NOMO-1 treated with dmso at 0.1 percent for 144 hours (cell line): Measurements from ENCODE around the gene NRTN.
"Not testable (repeated sequence)": the region's sequence is repeated elsewhere in the genome, so short reads cannot be mapped to it uniquely, and the experiment has no call there.

Experiments
- DNase-seq: peaks from one replicate; lab custom pipeline; 2025; ENCODE audit not compliant: unreplicated experiment; lab: John Stamatoyannopoulos, UW

Gene NRTN

GRCh38 chr19:5804516-5805461, at the start of gene NRTN:
Gene NRTN (plus strand): TSS chr19:5805067. CDS start chr19:5824166, 19,099 bp downstream.
- DNase-seq: no peak

DNA sequence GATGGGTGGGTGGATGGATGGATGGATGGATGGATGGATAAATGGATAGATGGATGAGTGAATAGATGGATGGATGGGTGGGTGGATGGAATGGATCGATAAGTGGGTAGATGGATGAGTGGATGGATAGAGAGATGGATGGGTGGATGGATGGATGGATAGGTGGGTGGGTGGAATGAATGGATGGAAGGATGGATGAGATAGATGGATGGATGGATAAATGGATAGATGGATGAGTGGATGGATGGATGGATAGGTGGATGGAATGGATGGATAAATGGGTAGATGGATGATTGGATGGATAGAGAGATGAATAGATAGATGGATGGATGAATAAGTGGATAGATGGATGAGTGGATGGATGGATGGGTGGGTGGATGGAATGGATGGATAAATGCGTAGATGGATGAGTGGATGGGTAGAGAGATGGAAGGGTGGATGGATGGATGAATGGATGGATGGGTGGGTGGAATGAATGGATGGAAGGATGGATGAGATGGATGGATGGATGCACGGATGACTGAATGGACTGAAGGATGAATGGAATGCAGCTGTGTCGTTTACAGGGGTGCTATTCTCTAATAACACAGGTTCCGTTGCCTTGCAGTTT, 42.2 kb upstream of the NRTN start:
- DNase-seq: no peak

DNA sequence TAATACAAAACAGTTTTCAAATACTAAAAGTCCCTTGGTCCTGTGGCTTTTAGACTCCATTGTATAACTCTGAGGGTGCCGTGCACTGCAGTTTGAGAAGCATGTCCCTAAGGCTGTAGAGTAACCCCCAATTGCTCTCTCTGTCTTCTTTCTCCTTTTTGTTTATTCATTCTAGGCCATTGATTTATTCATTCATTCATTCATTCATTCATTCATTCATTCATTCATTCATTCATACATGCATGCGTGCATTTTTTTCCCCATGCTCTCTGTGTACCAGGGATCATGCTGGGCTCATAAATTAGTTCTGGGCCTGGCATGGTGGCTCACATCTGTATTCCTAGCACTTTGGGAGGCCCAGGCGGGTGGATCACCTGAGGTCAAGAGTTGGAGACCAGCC, 39.6 kb upstream of the NRTN start:
- DNase-seq: no peak

DNA sequence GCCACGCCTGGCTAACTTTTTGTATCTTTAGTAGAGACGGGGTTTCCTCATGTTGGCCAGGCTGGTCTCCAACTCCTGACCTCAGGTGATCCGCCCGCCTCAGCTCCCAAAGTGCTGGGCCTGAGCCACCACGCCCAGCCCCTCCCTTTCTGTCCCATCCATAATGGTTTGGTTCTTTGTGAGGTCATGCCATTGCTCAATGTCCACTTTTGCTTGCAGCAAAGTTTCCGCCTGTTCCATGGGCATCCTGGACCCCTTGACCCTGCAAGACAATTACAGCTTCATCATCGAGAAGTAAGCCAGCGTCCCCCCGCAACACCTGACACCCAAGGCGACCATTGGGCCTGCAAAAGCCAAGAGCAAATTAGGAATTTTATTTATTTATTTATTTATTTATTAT, 36.9 kb upstream of the NRTN start:
- no peak for DNase-seq

DNA sequence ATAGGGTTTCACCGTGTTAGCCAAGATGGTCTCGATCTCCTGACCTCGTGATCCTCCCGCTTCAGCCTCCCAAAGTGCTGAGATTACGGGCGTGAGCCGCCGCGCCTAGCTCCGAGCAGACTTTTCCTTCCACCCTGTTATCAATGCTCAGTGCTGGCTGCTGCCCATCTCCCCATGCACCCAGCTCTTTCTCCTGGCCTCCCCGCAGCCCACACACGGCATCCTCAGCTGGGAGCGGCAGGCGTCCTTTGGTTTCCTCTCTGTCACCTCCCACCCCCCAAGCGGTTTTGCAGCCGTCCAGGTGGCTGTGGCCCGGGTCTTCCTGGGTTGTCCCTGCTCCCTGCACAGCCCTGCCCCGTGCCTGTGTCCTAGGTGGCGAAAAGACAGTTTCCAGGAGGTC, 32.5 kb upstream of the NRTN start:
- DNase-seq: no peak

- DNase-seq: no peak
Measured at GRCh38 chr19:5773276-5773675, 31.6 kb upstream of the NRTN start.

- DNase-seq: no peak
Measured at GRCh38 chr19:5774921-5775320, 29.9 kb upstream of the NRTN start.

GRCh38 chr19:5775668-5776309, 29.1 kb upstream of the NRTN start:
- DNase-seq: no peak

GRCh38 chr19:5778402-5778801, 26.5 kb upstream of the NRTN start:
- no peak for DNase-seq

GRCh38 chr19:5780916-5781315, 24.0 kb upstream of the NRTN start:
- DNase-seq: not testable (repeated sequence)

- DNase-seq: no peak
Measured at GRCh38 chr19:5782322-5782721, 22.5 kb upstream of the NRTN start.

DNA sequence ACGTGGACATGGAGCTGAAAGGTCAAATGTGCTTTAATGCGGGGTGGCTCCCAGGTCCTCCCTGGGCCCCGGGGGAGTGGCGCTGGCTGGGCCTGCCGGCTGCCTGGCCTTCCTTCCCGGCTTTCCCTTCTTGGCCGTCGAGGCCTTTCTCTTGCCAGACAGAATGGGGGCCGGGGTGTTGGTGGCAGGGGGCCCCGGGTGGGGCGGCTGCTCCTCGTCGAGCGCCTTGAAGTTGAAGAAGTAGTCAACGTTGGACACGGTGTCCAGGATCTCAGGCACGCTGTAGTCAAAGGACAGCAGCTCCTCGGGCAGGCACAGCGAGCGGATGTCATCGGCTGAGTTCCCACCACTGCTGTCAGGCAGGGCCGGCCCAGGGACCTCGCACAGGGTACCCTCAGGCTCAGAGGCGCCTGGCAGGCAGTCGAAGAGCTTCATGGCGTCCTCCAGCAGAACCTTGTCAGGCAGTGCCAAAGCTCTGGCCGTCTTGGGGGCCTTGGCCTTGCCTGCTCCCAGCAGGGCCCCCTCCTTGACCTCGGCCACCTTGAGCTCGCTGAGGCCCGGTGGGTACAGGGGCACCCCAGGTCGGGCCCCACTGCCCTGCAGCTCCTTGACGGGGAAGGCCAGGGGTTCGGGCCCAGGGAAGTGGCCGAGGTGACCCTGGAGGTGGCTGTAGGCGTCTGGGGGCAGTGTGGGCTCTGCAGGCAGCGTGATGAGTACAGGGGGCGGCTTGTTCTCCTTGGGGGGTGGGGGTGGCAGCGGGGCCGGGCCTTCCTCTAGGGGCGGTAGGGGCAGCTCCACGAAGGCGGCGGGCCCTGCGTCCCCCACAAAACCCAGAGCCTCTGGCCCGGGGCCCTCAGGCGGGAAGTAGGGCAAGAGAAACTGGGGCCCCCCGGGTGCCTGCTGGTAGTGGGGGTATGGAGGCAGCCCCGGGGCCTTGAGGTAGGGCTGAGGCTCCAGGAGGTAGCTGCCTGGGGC, 21.6 kb upstream of the NRTN start:
- DNase-seq: no peak

DNA sequence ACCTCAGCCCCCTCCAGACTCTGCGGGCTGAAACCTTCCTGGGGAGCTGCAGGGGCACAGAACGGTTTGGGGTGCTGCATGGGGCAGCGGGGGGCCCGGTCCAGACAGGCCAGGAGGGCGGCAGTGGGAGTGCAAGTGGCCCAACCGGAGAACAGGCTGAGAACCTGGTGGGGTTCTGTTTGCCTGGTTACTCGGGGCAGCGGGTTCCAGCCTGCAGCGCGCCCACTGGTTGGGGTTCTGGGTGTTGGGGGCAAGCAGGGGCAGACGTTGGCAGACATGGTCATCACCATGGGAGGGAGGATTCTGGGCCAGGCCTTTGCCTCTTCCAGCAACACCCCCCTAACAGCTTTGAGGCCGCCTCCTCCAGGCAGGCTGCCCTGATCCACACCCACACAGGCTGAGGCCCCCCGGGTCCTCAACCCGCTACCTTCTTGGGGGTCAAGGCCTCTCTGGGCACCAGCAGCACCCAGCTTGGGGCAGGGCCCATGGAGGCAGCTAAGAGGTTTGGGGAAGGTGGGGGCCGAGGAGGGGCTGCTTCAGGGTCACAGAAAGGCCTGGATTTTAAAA, 20.2 kb upstream of the NRTN start, which contains the start of gene PRR22:
Gene PRR22, minus strand, starts transcription at position 166 of the 567 bp plus-strand sequence. Its CDS starts 86 bp downstream, at position 80.
- DNase-seq: no peak

DNA sequence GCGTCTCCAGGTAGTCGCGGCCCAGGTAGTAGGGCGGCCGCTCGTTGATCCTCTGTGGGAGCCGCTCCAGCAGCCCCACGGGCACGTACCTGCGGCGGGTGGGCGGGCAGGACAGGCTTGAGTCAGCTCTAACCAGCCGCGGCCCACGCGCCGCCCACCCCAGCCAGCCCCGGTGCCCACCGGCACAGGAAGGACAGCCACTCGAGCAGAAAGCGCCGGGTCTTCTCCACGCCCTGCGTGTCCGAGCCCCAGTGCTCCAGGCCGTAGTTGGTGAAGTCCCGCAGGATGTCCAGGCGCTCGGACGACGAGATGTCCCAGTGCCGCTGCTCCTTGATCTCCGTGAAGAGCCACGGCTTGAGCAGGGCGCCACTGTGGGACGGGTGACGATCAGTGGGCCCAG, 19.4 kb upstream of the NRTN start:
- DNase-seq: no peak

DNA sequence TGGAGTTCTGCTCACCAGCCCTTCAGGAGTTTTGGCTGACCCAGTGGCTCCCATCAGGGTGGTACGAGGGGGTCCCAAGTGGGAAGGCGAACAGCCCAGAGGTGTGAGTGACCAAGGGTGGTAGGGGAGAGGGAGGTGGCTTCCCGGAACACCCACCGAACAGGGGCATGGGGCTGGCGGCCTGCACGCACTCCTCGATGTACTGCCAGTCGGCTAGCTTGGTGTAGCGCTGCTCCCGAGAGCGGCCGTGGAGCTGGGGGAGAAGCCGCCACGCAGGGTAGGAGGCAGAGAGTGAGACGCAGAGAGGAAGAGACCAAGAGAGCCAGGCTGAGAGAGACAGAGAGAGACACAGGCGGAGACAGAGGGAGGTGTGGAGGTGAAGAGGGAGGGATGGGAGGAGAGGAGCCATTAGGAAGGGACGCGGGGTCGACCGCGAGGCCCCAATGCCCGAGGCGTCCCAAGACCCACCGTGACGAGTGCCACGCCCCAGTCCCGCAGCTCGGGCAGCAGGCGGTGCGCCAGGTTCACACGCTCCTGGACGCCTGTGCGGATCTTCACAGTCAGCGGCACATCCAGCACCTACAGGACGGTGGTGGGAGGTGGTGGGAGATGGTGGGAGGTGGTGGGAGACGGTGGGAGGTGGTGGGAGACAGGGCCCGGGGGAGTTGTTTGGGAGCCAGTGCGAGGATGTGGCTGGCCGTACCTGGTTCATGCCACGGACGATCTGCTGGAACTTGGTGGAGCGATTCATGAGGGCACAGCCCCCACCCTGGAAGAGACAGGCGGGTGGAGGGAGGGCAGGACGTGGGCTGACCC, 18.1 kb upstream of the NRTN start:
- no peak for DNase-seq

DNA sequence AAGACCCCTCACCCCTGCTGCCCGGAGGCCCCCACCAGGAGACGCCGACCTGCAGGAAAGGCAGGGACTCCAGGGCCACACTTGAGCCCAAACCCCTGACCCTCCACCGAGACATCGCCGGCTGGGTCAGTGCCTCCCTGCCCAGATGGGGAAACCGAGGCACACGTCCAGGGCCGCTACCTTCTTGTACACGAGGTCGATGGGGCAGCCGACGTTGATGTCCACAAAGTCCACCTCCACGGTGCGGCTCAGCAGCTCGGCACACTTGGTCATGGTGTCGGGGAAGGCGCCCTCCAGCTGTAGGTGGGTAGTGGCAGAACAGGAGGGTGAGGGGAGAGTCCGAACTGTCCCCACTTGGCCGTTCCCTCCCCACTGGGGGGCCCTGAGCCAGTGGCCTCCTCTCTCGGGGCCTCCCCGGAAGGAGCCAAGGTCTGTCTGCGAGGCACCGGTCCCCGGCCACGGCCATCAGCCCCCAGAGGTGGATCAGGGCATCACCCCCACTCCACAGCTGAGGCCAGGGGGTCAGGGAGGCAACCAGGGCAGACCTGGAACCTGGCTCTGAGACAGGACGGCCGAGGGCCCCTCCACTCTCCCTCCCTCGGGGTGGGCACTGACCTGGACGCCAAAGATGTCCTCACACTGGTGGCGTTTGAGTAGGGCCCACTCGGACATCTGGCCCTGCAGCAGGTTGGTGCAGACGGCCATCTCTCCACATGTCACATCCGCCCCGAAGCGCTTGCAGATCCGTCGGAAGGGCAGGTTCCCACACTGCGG, 17.3 kb upstream of the NRTN start:
- no peak for DNase-seq

GRCh38 chr19:5788422-5788821, 16.4 kb upstream of the NRTN start:
- DNase-seq: no peak

DNA sequence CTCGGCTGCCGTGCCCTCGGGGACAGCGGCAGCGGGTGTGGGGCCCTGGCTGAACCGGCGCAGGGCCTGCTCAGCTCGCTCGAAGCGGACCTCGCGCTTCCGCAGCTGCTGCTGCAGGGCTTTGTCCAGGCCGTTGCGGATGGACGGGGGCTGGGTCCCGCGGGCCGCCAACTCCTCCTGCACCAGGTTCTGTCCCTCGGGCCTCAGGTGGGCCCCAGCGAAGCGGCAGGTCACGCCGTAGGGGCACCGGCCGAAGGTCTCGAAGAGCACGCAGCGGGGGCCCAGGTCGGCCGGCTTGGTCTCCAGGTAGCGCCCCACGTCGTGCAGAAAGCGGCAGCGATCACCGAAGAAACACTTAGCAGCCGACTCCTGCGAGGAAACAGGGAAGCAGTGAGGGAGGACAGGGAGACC, 15.5 kb upstream of the NRTN start:
- DNase-seq: no peak
